Tibial nerve (tissue), 4 donors: ENCODE results near the gene DPH5.

ENCODE experiments used
- CTCF ChIP-seq, 5 experiments: fragments of 200-600 bp in 3 of 5; fragments of 450-650 bp in 2 of 5; sonication (generic) in 3 of 5; IDR thresholded peaks; one replicate each; pipeline ENCODE4 v1.5.1; 2016 to 2019; ENCODE audit warnings: antibody characterized with exemption in 5 of 5, mild to moderate bottlenecking in 3 of 5, moderate library complexity in 2 of 5
- EP300 ChIP-seq, 2 donors: sonication (generic); formaldehyde crosslinking; IDR thresholded peaks; one replicate each; pipeline ENCODE4 v1.6.1; 2017; ENCODE audit warnings: antibody characterized with exemption in 2 of 2, mild to moderate bottlenecking in 1 of 2
- POLR2A ChIP-seq, 2 donors: fragments of 450-650 bp; IDR thresholded peaks; one replicate each; pipeline ENCODE4 v1.6.1; 2017; ENCODE audit warnings: antibody characterized with exemption in 2 of 2, mild to moderate bottlenecking in 2 of 2, moderate library complexity in 2 of 2

- TF ChIP-seq CTCF (IDR thresholded peaks at IDR 0.05) (no peak), POLR2A (IDR thresholded peaks at IDR 0.05) (no peak), EP300 (IDR thresholded peaks at IDR 0.05) (no peak)
Measured at GRCh38 chr1:100950337-100950736, 75.2 kb downstream of the DPH5 start.
